Measurements from ENCODE around the gene LAMA2.

The LAMA2 gene

DNA sequence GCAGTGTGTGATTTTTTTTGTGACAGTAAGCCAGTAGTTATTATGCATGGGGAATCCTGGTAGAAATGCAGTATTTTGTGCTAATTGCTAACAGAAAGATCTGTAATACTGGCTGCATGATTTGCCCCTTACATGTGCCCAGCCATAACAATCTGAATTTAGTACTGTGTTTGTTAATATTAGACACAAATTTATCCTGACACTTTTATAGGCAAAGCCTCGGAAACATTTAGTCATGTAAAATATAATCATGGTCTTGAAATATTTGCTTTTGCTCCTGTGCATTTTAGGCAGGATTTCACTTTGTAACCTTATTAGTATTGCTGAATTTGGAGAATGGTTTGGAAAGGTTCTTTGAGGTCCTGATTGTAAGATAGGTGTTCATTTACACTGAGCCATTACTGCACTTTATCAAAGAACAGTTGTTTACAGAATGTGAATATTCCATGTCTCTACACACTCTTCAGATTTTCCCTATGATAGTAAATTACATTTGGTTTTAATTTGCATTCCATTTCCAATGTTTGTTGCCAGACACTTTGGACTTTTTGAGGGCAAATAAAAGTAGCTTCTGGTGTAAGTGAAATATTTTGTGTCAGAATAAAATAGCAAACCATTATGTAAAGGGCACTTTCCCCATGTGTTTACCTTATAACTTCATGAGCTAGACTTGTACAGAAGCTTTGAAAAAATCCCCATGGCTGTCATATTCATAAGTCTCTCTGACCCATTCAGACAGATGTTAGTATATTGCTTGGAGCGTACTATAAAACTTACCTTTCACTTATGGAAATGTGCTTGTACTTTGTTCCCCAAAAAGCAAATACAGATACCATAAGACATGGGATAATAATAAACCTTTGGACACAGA is 477.1 kb downstream of the LAMA2 start:
- no peak for DNase-seq (ENCODE audit: low spot score)

DNA sequence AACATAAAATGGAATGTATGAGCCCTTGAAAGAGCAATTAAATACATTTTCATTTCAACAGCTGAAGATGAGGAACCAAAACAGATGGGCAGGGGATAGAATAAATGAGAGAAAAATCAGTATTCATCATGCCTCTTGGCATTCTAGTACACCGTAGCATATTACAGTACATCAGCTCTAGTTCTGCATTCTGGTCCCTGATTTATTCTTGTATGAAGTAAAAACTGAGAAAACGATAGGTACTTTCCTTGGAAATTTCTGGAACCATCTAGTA is 477.7 kb downstream of the LAMA2 start:
- no peak for DNase-seq (ENCODE audit: low spot score)

DNA sequence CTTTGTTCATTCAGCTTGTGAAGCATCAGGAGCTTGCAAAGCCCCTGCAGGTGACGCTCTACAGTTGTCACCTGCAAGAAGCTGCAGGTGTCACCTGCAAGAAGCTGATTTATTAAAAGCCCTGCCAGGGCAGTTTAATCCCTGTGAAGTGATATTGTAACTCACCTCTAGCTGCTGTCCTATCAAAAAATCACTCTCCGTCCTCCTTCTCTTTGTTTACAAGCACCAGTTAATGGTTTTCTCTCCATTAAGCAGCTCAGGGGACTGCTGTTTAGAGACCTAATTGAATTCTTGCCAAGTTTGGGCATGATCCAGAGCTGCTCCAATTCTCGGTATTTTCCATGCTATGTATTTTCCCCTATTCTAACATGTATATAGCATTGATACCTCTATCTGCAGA is 481.1 kb downstream of the LAMA2 start:
- no peak for DNase-seq (ENCODE audit: low spot score)

DNA sequence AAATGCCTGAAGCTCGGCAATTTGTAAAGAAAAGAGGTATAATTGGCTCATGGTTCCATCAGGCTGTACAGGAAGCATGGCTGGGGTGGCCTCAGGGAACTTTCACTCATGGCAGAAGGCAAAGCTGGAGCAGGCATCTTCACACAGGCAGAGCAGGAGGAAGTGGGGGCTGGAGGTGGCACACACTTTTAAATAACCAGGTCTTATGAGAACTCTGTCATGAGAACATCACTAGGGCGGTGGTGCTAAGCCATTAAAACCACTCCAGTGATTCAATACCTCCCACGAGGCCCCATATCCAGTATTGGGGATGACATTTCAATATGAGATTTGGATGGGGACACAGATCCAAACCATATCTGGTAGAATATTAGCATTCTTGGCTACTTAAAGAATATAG is 481.8 kb downstream of the LAMA2 start:
- DNase-seq (ENCODE audit: low spot score): no peak

DNA sequence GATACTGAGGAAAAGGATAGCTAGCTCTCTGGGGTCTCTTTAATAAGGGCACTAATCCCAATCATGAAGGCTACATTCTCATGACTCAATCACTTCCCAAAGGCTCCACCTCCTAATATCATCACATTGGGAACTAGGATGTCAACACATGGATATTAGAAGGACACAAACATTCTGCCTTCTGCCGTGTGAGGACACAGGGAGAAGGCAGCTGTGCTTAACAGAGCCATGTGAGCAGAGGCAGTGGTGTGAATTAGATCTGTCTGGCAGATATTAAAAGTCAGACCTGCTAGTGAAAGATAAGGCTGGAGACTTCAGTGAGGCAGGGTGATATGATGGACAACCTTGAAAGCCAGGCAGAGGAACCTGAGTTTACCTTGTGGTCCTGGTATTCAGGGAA is 485.1 kb downstream of the LAMA2 start:
- DNase-seq (ENCODE audit: low spot score): peak; percentile 26

DNA sequence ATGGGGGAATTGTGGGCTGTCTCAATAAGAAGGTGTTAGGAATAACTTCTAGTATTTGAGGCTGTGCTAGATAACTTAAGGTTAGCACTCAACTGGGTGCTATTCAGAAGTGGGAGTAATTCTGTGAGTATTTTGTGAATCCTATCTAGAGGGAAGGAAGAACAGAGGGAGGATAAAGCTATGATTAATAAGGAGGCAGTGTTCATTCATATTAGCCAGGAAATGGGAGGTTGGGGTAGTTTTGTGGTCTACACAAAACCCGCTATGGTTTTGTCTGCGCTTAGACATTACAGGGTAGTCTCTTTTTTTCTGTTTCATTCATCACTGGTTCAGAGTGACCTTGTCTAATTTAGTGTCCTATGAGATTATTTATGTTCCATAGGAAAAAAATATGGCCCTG is 486.0 kb downstream of the LAMA2 start:
- DNase-seq (ENCODE audit: low spot score): no peak

DNA sequence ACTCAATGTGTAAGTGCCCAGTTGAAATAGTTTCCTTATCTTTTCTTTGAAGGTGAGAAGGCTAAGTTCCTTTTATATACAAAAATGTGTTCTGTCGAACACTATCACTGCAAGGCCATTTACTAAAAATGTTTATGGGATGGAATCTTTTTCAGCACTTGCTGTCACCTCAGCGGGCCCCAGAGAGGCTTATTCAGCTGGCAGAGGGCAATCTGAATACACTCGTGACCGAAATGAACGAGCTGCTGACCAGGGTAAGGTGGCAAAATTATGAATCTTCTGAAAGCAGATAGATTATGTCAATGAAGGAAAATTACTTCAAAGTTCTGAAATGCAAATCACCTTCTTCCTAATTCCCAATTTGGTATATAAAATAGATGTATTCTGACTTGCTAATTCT is 486.8 kb downstream of the LAMA2 start:
- no peak for DNase-seq (ENCODE audit: low spot score)

DNA sequence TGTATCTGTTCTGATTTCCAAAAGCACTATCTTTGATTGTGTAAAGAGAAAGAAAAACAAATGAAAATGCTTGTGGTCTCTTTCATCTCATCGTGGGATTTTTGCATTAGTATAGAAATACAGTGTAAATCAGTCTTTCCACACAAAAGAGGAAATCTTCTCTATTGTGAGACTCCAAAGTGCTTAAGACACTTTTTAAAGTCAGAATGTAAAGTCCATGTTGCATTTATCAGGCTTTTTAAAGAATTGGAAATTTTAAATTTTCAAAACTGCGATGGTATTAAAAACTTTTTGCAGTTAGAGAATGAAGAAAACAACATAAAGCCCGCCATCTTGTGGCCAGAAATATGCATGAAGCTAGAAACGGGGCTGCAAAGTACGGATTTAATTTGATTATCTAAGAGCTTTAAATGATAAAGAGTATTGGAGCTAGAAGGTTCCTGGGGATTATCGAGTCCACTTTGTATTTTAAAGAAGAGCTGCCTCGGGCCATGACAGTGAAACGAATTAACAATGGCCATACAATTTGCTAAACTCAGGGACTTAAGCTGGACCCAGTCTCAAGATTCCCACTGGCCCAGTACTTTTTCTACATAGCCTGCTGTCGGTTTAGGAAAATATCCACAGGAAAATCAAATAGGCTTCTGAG is 487.5 kb downstream of the LAMA2 start:
- DNase-seq (ENCODE audit: low spot score): peak; percentile 55

DNA sequence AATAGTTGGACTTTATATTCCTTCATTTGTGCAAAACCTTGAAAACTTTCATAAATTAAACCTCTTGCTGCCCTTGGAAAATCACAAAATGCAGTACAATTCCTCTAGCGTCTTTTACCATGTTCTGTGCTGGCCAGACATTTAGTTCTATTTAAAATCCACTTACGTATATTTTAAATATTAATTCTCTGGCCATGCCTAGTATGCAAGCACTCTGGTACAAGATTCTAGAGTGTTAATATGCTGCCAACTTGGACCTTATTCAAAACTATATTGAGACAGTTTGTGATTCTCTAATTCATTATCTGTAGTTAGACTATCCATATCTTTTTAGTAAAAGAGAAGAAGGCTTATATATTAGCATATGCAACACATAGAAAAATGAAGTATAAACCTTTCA is 498.9 kb downstream of the LAMA2 start:
- no peak for DNase-seq (ENCODE audit: low spot score)

DNA sequence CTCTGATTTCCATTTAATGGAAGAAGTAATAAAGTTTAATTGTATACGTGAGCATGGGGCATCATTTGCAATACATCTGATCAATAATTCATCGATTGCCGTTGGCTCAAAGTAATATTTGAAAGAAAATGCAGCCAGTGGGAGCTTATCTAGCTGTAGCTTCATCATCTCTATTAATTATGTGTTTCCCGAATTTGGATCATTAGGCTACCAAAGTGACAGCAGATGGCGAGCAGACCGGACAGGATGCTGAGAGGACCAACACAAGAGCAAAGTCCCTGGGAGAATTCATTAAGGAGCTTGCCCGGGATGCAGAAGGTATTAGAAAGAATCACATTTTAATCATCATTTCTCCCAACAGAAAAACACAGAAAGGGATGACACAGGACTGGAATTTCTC is 500.0 kb downstream of the LAMA2 start:
- no peak for DNase-seq (ENCODE audit: low spot score)

DNA sequence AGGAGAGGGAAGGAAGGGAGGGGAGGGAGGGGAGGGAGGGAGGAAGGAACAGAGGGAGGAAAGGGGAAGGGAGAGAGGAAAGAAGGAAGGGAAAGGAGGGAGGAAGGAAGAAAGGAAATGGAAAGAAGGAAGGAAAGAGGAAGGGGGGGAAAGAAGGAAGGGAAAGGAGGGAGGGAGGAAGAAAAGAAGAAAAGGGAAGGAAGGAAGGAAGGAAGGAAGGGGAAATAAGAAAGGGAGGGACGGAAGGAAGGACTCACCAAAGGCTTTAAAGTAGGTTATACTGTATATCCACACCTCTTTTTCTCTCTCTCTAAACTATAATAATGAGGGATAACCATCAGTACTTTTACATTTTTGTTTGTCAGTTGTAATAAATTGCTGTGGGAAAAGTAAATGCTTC is 502.2 kb downstream of the LAMA2 start:
- no peak for DNase-seq (ENCODE audit: low spot score)

DNA sequence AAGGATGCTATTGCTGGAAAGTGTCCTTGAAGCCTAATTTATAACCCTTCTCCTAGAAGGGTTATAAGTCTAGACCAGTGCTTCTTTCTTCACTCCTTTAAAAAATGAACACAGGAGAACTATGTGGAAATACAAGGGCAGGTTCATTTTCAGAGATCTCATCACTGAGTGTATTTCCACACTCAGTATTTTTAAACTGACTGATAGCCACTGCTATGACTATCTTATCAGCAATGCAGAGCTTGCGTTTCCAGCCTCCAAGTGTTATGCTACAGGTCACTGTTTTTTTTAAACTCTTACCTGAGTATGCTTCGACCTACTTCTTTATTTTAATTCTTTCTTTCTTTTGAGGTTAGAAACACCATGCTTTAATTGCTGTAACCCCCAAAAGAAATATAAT is 508.0 kb downstream of the LAMA2 start:
- no peak for DNase-seq (ENCODE audit: low spot score)

DNA sequence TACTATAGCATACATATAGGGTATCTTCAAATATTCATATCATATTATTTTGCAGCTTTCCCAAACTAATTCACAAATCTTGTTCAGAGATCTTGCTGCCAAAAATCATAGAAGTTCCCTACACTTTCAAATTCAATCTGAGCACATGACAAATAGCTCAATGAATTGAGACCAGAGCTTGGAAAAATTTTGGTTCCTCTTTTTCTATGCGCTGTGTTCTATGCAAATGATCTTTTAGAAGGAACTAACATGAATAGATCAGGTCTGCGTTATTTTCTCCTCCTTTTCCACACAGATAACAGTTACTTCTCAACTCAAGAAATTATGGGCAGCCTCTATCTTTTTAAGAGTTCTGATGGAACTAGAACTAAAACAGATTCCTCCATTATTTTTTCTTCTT is 510.7 kb downstream of the LAMA2 start:
- DNase-seq (ENCODE audit: low spot score): no peak

DNA sequence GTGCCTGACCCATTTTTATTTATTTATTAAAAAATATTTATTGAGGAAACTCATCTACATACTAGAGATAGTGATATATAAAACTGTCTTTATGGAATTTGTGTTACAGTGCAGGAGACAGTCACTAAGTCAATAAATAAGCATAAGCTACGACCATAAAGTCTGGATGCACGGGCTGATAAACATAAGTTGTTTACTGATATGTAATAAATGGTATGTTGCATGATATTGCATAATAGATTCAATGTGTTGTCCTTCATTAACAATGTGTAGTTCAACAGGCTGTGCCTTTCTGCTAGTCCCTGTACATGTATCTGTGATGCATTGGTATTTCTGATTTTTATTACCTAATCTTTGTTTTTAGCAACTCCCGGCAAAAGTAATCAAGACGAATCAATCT is 515.8 kb downstream of the LAMA2 start:
- no peak for DNase-seq (ENCODE audit: low spot score)

DNA sequence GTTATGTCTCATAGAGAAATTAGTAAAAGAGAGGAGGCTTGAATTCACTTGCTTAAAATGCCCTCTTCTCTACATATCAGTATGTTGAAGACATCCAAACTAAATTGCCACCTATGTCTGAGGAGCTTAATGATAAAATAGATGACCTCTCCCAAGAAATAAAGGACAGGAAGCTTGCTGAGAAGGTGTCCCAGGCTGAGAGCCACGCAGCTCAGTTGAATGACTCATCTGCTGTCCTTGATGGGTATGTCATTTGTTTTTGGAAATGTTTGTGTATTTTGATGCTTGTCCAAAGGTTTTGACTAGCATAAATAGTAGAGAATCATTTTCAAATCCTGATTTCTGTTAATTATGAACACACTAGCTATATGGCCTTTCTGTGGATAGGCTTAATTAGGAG is 519.3 kb downstream of the LAMA2 start:
- DNase-seq (ENCODE audit: low spot score): no peak

DNA sequence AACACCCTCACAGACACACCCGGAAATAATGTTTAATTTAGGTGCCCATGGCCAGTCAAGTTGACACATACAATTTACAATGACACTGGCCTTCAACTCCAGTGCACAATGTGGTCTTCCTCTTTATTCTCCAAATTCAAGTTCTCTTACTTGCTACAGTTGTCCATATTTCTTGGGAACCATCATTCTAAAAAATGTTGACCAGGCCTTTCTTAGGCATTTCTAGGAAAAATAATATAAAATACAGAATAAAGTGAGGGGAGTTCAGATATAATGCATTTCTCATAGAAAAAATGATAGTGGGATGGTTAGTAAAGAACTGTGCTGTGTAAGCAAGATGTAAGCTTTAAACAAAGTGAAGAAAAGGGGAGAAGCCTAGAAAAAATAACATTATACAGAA is 528.2 kb downstream of the LAMA2 start:
- no peak for DNase-seq (ENCODE audit: low spot score)

DNA sequence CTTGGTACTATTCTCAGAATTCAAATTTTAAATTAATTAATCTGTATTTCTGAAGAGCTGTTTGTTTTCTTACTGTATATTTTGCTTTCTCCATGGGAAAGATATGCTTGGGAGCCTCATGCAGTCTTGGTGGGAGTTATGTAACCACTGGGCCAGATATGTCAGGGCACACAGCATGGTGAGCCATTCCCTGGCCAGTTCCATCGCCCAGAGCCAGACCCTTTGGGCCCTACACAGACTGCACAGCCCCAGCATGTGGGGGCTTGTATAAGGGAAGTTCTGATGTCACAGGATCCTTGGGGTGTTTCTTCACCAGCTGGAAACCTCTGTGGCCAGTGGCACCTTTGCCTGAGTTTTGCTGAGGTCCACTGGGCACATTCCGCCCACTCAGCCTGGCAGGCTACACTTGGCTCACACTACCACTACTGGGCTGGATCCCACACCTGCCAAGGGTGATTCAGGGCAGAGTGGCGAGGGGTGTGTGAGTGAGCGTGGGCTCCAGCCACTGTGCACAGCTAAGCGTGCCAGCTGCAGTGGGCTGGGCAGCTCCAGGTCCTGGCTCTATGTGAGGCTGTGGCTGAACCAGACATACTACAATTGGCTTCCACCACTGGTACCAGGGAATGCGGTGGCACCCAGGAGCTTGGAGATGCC is 533.5 kb downstream of the LAMA2 start:
- DNase-seq (ENCODE audit: low spot score): no peak

DNA sequence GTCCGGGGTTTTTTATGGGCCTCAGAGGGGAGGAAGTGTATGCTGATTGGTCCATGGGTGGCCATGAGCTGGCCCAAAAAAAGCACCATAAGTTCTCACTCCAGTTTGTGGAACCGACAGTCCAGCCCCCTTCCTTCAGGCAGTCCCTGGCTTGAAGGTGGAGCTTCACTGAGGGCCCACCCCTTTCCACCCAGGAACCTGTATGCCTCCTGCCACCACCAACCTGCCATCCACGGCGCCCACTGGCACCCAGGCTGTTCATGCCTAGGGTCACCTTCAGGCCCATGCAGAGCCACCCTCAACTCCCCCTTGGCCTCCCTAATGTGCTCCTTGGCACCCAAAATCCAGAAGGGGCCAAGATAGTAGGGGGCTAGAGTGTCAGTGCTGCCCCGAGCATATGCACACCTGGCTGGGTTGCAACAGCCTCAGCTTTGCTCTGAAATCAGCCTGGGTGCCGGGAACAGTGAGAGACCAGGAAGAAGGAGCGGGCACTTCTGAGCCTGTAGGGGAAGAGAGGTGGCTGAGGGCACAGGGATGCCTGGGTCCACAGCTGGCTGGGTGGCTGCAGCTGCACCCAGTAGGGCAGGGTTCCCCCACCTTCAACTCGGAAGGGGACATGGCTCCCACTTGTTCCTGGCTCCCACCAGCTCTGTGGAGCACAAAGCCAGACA is 534.6 kb downstream of the LAMA2 start:
- no peak for DNase-seq (ENCODE audit: low spot score)

DNA sequence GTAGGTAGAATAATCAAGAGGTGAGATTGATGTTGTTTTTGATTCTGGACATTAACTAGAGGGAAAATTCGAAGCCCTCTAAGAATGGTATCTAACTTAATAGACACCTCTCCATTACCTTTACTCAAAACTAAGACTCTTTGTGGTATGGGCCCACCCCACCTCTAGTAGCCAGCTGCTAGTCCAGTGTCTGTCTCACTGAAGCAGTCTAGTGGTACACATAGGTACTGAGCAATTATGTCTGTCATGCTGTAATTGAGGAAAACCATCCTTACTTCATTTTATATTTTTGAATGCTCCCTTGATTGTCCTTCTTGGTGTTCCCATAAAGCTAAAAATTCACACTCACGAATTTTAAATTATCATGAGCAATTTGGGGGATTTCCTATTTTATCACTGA is 536.4 kb downstream of the LAMA2 start:
- no peak for DNase-seq (ENCODE audit: low spot score)

DNA sequence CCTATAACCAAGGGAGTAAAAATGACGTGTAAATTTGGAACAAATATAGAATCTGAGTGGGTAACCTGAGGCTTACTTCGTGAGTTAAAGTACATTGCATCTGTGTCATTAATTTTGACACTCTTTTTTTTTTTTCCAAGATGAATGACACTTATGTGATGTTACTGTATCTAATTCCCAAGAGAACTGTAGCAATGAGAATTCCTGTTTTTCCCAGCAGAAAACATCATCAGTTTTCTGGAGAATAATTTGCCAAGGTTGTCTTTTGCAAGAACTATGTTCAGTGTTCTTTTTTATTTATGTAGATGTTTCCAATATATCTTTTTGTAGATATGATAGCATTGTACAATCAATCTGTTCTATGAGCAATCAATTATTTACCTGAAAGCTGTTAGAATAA is 543.4 kb downstream of the LAMA2 start:
- no peak for DNase-seq (ENCODE audit: low spot score)

DNA sequence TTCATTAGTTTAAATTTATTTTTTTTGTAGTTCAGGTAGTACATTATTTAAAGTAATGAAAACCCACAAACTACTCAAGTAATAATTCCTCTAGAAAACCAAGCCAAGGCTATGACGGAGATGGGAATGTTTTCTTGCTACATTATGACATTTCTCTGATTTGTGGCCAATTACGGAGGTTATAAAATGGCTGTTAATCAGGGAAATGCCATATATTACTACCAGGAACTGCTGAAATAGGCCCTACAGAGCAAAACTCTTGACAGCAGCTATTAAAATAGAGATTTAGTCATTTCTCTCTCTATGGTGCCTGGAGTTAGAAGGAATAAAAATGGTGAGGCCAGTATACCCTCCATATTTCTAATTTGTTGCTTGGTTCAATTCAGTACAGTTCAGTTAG is 547.0 kb downstream of the LAMA2 start:
- no peak for DNase-seq (ENCODE audit: low spot score)

DNA sequence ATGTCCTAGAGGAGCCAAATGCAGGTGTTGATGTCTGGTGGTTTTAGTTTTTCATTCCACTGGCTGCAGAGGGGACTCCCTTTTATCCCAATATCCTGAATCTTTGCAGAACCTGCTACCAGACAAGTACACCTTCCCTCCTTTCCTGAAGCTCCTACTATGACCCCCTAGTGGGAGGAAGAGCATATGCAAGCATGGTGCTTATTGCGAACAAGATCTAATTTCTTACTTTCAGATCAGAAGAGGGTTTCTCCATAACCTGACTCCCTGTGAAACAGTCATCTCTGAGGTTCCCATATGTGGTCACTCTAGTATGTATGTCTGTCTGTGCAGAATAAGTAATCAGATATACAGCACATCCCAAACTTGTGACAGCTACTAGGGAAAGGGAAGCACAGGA is 549.8 kb downstream of the LAMA2 start:
- DNase-seq (ENCODE audit: low spot score): no peak

DNA sequence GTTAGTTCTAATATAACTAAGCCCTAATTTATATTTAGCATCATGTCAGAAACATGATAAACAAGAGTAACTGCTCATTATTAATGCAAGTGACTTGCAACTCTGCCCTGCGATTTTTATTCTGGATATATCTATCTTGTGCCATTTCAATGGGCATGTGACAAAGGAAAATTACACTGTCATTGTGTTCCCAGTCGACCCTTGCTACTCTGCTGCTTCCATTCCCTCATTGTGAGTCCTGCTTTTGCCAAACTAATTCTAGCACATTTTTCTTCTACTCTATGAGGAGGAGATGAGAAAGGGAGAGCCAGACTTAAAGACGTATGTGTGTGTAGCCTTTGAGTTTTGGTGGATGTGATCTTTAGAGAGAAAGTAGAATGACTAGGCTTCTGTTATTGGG is 551.2 kb downstream of the LAMA2 start:
- no peak for DNase-seq (ENCODE audit: low spot score)

All from SK-N-DZ (cell line).